Gastroesophageal sphincter (tissue), 3 donors: Measurements from ENCODE around the gene KRT9.

ENCODE experiments used
- POLR2AphosphoS5 ChIP-seq: sonication (generic); formaldehyde crosslinking; IDR thresholded peaks from one replicate; pipeline ENCODE4 v1.6.1; 2017; ENCODE audit warnings: antibody characterized with exemption
- TF ChIP-seq, protein P1 (sequence below), 4 experiments: fragments of 200-600 bp in 2 of 4; fragments of 450-650 bp in 2 of 4; sonication (generic) in 1 of 4; IDR thresholded peaks; one replicate each; pipeline ENCODE4 v1.5.1; 2017 to 2019; ENCODE audit warnings: antibody characterized with exemption in 4 of 4, mild to moderate bottlenecking in 2 of 4, moderate library complexity in 2 of 4

GRCh38 chr17:41594363-41594915 lies 22.6 kb upstream of the KRT9 start:
- TF ChIP-seq, protein P1, sequence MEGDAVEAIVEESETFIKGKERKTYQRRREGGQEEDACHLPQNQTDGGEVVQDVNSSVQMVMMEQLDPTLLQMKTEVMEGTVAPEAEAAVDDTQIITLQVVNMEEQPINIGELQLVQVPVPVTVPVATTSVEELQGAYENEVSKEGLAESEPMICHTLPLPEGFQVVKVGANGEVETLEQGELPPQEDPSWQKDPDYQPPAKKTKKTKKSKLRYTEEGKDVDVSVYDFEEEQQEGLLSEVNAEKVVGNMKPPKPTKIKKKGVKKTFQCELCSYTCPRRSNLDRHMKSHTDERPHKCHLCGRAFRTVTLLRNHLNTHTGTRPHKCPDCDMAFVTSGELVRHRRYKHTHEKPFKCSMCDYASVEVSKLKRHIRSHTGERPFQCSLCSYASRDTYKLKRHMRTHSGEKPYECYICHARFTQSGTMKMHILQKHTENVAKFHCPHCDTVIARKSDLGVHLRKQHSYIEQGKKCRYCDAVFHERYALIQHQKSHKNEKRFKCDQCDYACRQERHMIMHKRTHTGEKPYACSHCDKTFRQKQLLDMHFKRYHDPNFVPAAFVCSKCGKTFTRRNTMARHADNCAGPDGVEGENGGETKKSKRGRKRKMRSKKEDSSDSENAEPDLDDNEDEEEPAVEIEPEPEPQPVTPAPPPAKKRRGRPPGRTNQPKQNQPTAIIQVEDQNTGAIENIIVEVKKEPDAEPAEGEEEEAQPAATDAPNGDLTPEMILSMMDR (IDR thresholded peaks at IDR 0.05), result no peak
- no peak for TF ChIP-seq POLR2AphosphoS5
